ENCODE data around the gene GJA4. TPM values are rescaled to one million over a fixed set of nuclear protein-coding genes. Genes with fewer than 3 reads are reported as not detected.
A peak's percentile ranks its signal among the peaks of the same experiment; 100 is the strongest.

Gene GJA4
- total and polyA plus RNA-seq, 2 of the 13 experiments (the other 11 are each of a cell fraction or from before 2014, with no cell fraction given): not detected

DNA sequence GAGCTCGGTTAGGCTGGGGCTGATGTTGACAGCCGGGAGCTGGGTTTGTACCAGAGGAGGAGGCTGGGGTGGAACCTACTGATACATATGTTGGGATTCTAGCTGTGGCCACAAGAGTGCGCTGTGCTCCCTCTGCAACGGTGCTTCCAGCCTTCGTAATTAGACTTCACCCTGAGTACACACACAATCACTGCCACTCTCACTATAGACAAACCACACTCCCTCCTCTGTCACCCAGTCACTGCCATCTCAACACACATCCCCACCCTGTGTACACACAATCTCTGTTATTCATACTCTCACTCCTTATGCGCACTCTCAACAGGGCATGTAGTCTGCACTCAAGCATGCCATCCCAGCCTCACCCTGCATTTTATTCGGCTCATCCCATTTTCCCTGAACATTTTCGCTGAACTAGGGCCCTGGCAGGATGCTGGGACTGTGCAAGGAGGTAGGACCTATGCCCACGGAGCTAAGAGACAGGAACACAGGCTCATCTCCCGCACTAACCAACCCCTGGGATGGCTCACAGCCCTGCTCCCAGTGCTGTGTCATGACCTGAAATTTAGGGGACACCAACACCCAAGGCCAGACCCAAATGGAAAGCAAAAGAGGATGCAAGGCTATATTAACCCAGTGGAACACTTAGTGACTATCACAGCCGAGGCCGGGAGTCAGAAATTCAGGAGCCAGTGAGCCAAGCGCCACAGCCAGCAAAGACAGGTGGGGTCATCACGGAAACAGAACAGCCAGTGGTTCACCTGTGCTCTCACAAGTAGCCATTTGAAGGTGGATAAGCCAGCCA is 6.1 kb upstream of the GJA4 start (continued):
- TF ChIP-seq, protein P1, sequence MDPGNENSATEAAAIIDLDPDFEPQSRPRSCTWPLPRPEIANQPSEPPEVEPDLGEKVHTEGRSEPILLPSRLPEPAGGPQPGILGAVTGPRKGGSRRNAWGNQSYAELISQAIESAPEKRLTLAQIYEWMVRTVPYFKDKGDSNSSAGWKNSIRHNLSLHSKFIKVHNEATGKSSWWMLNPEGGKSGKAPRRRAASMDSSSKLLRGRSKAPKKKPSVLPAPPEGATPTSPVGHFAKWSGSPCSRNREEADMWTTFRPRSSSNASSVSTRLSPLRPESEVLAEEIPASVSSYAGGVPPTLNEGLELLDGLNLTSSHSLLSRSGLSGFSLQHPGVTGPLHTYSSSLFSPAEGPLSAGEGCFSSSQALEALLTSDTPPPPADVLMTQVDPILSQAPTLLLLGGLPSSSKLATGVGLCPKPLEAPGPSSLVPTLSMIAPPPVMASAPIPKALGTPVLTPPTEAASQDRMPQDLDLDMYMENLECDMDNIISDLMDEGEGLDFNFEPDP (CRISPR knock-in tag; conservative IDR thresholded peaks at IDR 0.05): no peak
- no peak for TF ChIP-seq ZNF614 (CRISPR knock-in tag; IDR thresholded peaks at IDR 0.05; ENCODE audit: borderline replicate concordance)
- TF ChIP-seq REL (CRISPR knock-in tag; conservative IDR thresholded peaks at IDR 0.05): no peak

DNA sequence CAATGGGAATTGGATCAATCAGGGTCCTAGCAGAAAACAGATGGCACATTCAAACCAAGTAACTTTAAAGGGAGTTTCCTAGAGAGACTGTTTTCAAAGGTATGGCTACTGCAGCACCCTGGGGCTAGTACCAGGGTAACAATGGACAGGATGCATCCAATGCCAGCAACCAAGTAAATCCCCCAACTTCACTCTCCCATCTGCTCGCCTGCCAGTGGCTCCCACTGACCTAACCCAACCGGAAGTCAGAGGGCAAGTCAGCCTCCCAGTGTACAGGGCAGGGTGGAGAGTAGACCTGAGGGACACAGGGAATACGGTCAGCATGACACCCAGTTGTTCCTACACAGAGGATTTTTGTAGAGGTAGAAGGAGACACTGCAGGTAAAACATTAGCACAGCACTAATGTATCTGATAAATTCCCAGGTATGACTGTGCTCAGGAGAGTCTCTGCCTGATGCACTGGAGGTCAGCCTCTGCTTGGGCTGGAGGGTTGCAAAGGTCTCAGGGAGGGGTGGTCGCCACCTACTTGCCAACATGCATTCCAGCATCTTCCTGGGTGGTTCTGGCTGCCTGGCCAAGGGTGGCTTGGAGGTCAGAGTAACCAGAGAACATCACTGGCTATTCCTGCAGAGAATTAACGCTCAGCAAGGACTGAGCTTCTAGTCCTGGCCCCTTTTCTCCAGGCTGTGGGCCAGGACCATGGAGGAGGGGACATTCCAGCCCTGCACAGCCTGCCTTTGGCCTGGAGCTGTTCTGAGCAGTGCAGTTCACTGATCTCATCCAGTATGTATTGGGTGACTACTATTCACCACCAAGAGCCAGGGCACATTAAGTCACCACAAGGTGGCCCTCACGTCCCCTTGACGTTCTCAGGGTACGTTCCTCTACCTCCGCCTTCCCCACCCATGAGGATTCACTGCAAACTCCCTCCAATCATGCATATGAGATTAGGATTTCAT is 5.1 kb upstream of the GJA4 start:
- Histone ChIP-seq H3K4me1 (ENCODE audit: insufficient read depth, low read length) (no peaks in the 10 kb centered on the region), H4K20me1 (ENCODE audit: insufficient read depth, low read length) (no peaks in the 10 kb centered on the region), H3K9me3 (ENCODE audit: low read length) (no peaks in the 10 kb centered on the region), H3K36me3 (replicated peaks in 1 of 2; ENCODE audit: control insufficient read depth in 1 of 2, insufficient read depth in 2 of 2, low read length in 2 of 2) (no peaks in the 10 kb centered on the region), H3K9ac (ENCODE audit: insufficient read depth, low read depth, low read length) (no peak overlapping the region), H2AFZ (ENCODE audit: low read length) (no peak overlapping the region), H3K27ac (ENCODE audit: extremely low read length, insufficient read depth, low read length) (no peak overlapping the region), H3K4me2 (ENCODE audit: low read depth, low read length) (no peak overlapping the region), H3K27me3 (ENCODE audit: control insufficient read depth in 1 of 2, insufficient read depth in 2 of 2, low read length in 2 of 2) (peaks cover 0 to 15% of the 10 kb centered on the region in 2 experiments; a peak in 3 of 5 replicates), H3K79me2 (ENCODE audit: insufficient read depth, low read length) (no peaks in the 10 kb centered on the region), H3K4me3 (replicated peaks in 1 of 3; ENCODE audit: insufficient read depth in 1 of 3, low read depth in 2 of 3, low read length in 3 of 3) (no peak overlapping the region)
- ChIA-PET CTCF (ENCODE audit: low intra/inter-chr PET ratio, low total read pairs) (interaction anchor here (1.9 to 3.8 kb wide), 2 partner anchors 64 to 79 kb away, joined by 14 to 81 read pairs; no protein-coding TSS in a partner anchor), POLR2A (no interaction called here)
- intact Hi-C loops (cut with micrococcal nuclease; ENCODE audit: unreplicated experiment) (no loop called here), in situ Hi-C loops (cut with HindIII; ENCODE audit: extremely low pct_ligation_motif_present, low pct_unique_long_range_greater_than_20kb) (loop anchor here (5.0 kb wide), 1 partner anchor 65 kb away; no protein-coding TSS in a partner anchor)
- 8% methylated on average over 5 of the region's 9 CpGs for WGBS (ENCODE audit: low lambda C conversion rate)
- BruUV-seq (replicated peaks): no TSS peak
- ATAC-seq: peak; percentile 64
- peak; percentile 40 for DNase-seq (ENCODE audit: low spot score)
- FAIRE-seq: no peak
- TF ChIP-seq PAWR (CRISPR knock-in tag; IDR thresholded peaks at IDR 0.05; ENCODE audit: borderline replicate concordance) (no peak), ATF7-NPFF (CRISPR knock-in tag; IDR thresholded peaks at IDR 0.05; ENCODE audit: low read depth) (no peak), ATAD3A (CRISPR knock-in tag; IDR thresholded peaks at IDR 0.05) (no peak), STAG1 (CRISPR knock-in tag; IDR thresholded peaks at IDR 0.05) (peak; percentile 32; the same call in 1 of the 2 replicates), ZNF383 (CRISPR knock-in tag; IDR thresholded peaks at IDR 0.05; ENCODE audit: borderline replicate concordance) (no peak), ZNF775 (CRISPR knock-in tag; IDR thresholded peaks at IDR 0.05; ENCODE audit: borderline replicate concordance) (no peak)
- TF ChIP-seq, protein P2, sequence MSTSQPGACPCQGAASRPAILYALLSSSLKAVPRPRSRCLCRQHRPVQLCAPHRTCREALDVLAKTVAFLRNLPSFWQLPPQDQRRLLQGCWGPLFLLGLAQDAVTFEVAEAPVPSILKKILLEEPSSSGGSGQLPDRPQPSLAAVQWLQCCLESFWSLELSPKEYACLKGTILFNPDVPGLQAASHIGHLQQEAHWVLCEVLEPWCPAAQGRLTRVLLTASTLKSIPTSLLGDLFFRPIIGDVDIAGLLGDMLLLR (CRISPR knock-in tag; IDR thresholded peaks at IDR 0.05): no peak
- TF ChIP-seq, protein P3, sequence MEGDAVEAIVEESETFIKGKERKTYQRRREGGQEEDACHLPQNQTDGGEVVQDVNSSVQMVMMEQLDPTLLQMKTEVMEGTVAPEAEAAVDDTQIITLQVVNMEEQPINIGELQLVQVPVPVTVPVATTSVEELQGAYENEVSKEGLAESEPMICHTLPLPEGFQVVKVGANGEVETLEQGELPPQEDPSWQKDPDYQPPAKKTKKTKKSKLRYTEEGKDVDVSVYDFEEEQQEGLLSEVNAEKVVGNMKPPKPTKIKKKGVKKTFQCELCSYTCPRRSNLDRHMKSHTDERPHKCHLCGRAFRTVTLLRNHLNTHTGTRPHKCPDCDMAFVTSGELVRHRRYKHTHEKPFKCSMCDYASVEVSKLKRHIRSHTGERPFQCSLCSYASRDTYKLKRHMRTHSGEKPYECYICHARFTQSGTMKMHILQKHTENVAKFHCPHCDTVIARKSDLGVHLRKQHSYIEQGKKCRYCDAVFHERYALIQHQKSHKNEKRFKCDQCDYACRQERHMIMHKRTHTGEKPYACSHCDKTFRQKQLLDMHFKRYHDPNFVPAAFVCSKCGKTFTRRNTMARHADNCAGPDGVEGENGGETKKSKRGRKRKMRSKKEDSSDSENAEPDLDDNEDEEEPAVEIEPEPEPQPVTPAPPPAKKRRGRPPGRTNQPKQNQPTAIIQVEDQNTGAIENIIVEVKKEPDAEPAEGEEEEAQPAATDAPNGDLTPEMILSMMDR (CRISPR knock-in tag; IDR thresholded peaks at IDR 0.05): peak; percentile 67

All from HepG2 (cell line).